Measurements from ENCODE around the gene PITPNC1.
A peak's percentile ranks its signal among the peaks of the same experiment; 100 is the strongest.
"Not testable (repeated sequence)": the region's sequence is repeated elsewhere in the genome, so short reads cannot be mapped to it uniquely, and the experiment has no call there.

Gene PITPNC1

GRCh38 chr17:67461228-67461780, 84.2 kb downstream of the PITPNC1 start:
- no peak for DNase-seq (ENCODE audit: low read depth)

- DNase-seq (ENCODE audit: low read depth): no peak
These were observed 84.8 kb downstream of the PITPNC1 start for GRCh38 chr17:67461876-67462275.

GRCh38 chr17:67466251-67466796, 89.2 kb downstream of the PITPNC1 start:
- no peak for DNase-seq (ENCODE audit: low read depth)

- DNase-seq (ENCODE audit: low read depth): no peak
These were observed 90.7 kb downstream of the PITPNC1 start for GRCh38 chr17:67467500-67468455.

GRCh38 chr17:67469208-67469980, 92.3 kb downstream of the PITPNC1 start:
- peak; percentile 9 for DNase-seq (ENCODE audit: low read depth)

- no peak for DNase-seq (ENCODE audit: low read depth)
These were observed 93.1 kb downstream of the PITPNC1 start for GRCh38 chr17:67470163-67470562.

GRCh38 chr17:67471118-67471517, 94.0 kb downstream of the PITPNC1 start:
- no peak for DNase-seq (ENCODE audit: low read depth)

GRCh38 chr17:67472606-67473005, 95.5 kb downstream of the PITPNC1 start:
- not testable (repeated sequence) for DNase-seq (ENCODE audit: low read depth)

GRCh38 chr17:67474081-67474661, 97.1 kb downstream of the PITPNC1 start:
- no peak for DNase-seq (ENCODE audit: low read depth)

- DNase-seq (ENCODE audit: low read depth): peak; percentile 81
These were observed 98.3 kb downstream of the PITPNC1 start for GRCh38 chr17:67475161-67475937.

GRCh38 chr17:67476787-67477335, 99.8 kb downstream of the PITPNC1 start:
- no peak for DNase-seq (ENCODE audit: low read depth)

GRCh38 chr17:67477687-67478086, 100.6 kb downstream of the PITPNC1 start:
- DNase-seq (ENCODE audit: low read depth): peak; percentile 15

- no peak for DNase-seq (ENCODE audit: low read depth)
These were observed 101.4 kb downstream of the PITPNC1 start for GRCh38 chr17:67478401-67479041.

GRCh38 chr17:67479148-67479547, 102.1 kb downstream of the PITPNC1 start:
- DNase-seq (ENCODE audit: low read depth): no peak

- DNase-seq (ENCODE audit: low read depth): not testable (repeated sequence)
These were observed 103.9 kb downstream of the PITPNC1 start for GRCh38 chr17:67480959-67481358.

- DNase-seq (ENCODE audit: low read depth): no peak
These were observed 104.7 kb downstream of the PITPNC1 start for GRCh38 chr17:67481808-67482207.

GRCh38 chr17:67482764-67483163, 105.7 kb downstream of the PITPNC1 start:
- no peak for DNase-seq (ENCODE audit: low read depth)

- DNase-seq (ENCODE audit: low read depth): no peak
These were observed 107.2 kb downstream of the PITPNC1 start for GRCh38 chr17:67484261-67484660.

GRCh38 chr17:67485666-67486065, 108.6 kb downstream of the PITPNC1 start:
- DNase-seq (ENCODE audit: low read depth): no peak

- DNase-seq (ENCODE audit: low read depth): no peak
These were observed 110.4 kb downstream of the PITPNC1 start for GRCh38 chr17:67487506-67487905.
